Osteocyte (in vitro differentiated cells): ENCODE measurements around the gene ZNF438. TPM values are rescaled to one million over a fixed set of nuclear protein-coding genes. Genes with fewer than 3 reads are reported as not detected.
A peak's percentile ranks its signal among the peaks of the same experiment; 100 is the strongest.

Experiments used
- DNase-seq: peaks from one replicate; pipeline ENCODE4 v3.0.0; 2021; ENCODE audit warnings: mixed read lengths; ENCODE audit not compliant: unreplicated experiment; ENCODE audit errors: extremely low spot score
- H3K27ac Mint-ChIP-seq: one replicate; pipeline ENCODE4 v1.8.0; 2021; ENCODE audit warnings: mild to moderate bottlenecking, mixed read lengths; ENCODE audit not compliant: unreplicated experiment
- H3K27me3 Mint-ChIP-seq: one replicate; pipeline ENCODE4 v1.8.0; 2021; ENCODE audit warnings: mixed read lengths; ENCODE audit not compliant: unreplicated experiment
- H3K36me3 Mint-ChIP-seq: one replicate; pipeline ENCODE4 v1.8.0; 2021; ENCODE audit warnings: mixed read lengths; ENCODE audit not compliant: unreplicated experiment
- H3K4me1 Mint-ChIP-seq: one replicate; pipeline ENCODE4 v1.8.0; 2021; ENCODE audit warnings: mixed read lengths; ENCODE audit not compliant: unreplicated experiment
- H3K4me3 Mint-ChIP-seq: one replicate; pipeline ENCODE4 v1.8.0; 2021; ENCODE audit warnings: mild to moderate bottlenecking, moderate library complexity, mixed read lengths; ENCODE audit not compliant: unreplicated experiment
- H3K9me3 Mint-ChIP-seq: one replicate; pipeline ENCODE4 v1.8.0; 2021; ENCODE audit warnings: mixed read lengths; ENCODE audit not compliant: unreplicated experiment
- total RNA-seq: library from RNA; stranded (reverse); gene quantifications from 2 replicates; pipeline ENCODE4 v1.2.1, GENCODE V29; 2021
- TF ChIP-seq, protein P1 (sequence below): fragments of 200-600 bp; sonication (generic); IDR thresholded peaks from 2 replicates; pipeline ENCODE4 v1.5.0; 2021; ENCODE audit warnings: antibody characterized with exemption, mild to moderate bottlenecking, moderate library complexity

ZNF438 gene
- total RNA-seq, 1 donor from 2014 or later, result 4.8 TPM

- no peaks in the 10 kb centered on the region for H3K27me3 Mint-ChIP-seq
- H3K4me1 Mint-ChIP-seq, result peaks cover 26% of the 10 kb centered on the region
- no peak overlapping the region for H3K27ac Mint-ChIP-seq
- no peak for DNase-seq
- no peaks in the 10 kb centered on the region for H3K36me3 Mint-ChIP-seq
- no peak overlapping the region for H3K4me3 Mint-ChIP-seq
- no peaks in the 10 kb centered on the region for H3K9me3 Mint-ChIP-seq
- TF ChIP-seq, protein P1, sequence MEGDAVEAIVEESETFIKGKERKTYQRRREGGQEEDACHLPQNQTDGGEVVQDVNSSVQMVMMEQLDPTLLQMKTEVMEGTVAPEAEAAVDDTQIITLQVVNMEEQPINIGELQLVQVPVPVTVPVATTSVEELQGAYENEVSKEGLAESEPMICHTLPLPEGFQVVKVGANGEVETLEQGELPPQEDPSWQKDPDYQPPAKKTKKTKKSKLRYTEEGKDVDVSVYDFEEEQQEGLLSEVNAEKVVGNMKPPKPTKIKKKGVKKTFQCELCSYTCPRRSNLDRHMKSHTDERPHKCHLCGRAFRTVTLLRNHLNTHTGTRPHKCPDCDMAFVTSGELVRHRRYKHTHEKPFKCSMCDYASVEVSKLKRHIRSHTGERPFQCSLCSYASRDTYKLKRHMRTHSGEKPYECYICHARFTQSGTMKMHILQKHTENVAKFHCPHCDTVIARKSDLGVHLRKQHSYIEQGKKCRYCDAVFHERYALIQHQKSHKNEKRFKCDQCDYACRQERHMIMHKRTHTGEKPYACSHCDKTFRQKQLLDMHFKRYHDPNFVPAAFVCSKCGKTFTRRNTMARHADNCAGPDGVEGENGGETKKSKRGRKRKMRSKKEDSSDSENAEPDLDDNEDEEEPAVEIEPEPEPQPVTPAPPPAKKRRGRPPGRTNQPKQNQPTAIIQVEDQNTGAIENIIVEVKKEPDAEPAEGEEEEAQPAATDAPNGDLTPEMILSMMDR, result no peak
Measured at GRCh38 chr10:30805061-30805460, 226.6 kb downstream of the ZNF438 start.

DNA sequence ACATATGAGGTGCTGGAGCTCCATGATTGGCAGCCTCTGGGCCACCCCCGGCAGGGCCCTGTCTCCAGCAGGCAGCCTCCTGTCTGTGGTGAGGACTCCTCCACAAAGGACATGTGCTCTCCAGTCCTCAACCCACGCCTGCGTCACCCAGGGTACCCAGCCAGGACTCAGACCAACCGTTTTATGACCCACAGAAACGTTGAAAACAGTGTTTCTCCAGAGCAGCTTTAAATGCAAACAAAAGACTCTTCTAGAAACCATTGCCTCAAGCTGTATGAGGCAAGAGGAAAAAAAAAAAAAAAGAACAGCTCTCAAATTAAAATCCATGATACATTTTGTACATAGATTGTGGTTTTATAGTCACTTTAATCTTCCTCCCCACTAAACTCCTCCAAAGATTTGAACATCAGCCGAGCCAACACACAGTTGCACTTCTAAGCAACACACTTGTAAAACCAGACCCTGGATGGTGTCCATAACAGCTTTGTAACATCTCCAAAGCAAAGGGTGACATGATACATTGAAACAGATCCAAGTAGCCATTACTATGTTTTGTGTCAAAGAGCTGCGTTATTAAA, 227.1 kb downstream of the ZNF438 start:
- no peak for DNase-seq
- peaks cover 26% of the 10 kb centered on the region for H3K4me1 Mint-ChIP-seq
- no peak overlapping the region for H3K4me3 Mint-ChIP-seq
- peak overlapping the region; percentile 77 for H3K27ac Mint-ChIP-seq
- TF ChIP-seq, protein P1, result no peak
- no peaks in the 10 kb centered on the region for H3K9me3 Mint-ChIP-seq
- no peaks in the 10 kb centered on the region for H3K27me3 Mint-ChIP-seq
- no peaks in the 10 kb centered on the region for H3K36me3 Mint-ChIP-seq

GRCh38 chr10:30803892-30804322, 227.8 kb downstream of the ZNF438 start:
- TF ChIP-seq, protein P1, result no peak
- no peak for DNase-seq
- peak overlapping the region; percentile 77 for H3K27ac Mint-ChIP-seq
- no peaks in the 10 kb centered on the region for H3K27me3 Mint-ChIP-seq
- no peak overlapping the region for H3K4me3 Mint-ChIP-seq
- no peaks in the 10 kb centered on the region for H3K9me3 Mint-ChIP-seq
- peaks cover 26% of the 10 kb centered on the region for H3K4me1 Mint-ChIP-seq
- H3K36me3 Mint-ChIP-seq, result no peaks in the 10 kb centered on the region

DNA sequence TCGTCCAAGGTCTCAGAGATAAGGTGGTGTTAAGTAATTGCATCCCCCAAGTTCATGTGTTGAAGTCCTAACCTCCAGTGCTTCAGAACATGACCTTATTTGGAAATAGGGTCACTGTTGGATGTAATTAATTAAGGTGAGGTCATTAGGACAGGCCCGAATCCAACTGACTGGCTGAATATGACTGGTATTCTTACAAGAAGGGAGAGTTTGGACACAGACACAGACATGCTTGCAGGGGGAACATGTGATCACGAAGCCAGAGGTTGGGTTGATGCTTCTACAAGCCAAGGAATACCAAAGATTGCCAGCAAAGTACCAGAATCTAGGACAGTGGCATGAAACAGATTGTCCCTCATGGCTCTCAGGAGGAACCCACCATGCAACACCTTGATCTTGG, 228.6 kb downstream of the ZNF438 start:
- no peaks in the 10 kb centered on the region for H3K9me3 Mint-ChIP-seq
- DNase-seq, result no peak
- no peaks in the 10 kb centered on the region for H3K36me3 Mint-ChIP-seq
- H3K4me1 Mint-ChIP-seq, result peaks cover 26% of the 10 kb centered on the region
- H3K27ac Mint-ChIP-seq, result peak overlapping the region; percentile 77
- H3K4me3 Mint-ChIP-seq, result no peak overlapping the region
- H3K27me3 Mint-ChIP-seq, result no peaks in the 10 kb centered on the region
- TF ChIP-seq, protein P1, result no peak

GRCh38 chr10:30800368-30800767, 231.3 kb downstream of the ZNF438 start:
- Mint-ChIP-seq H3K4me3 (no peak overlapping the region), H3K9me3 (no peaks in the 10 kb centered on the region), H3K27ac (no peak overlapping the region), H3K36me3 (no peaks in the 10 kb centered on the region), H3K27me3 (no peaks in the 10 kb centered on the region), H3K4me1 (peaks cover 26% of the 10 kb centered on the region)
- DNase-seq, result no peak
- TF ChIP-seq, protein P1, result no peak
